Activated gamma-delta T cell (primary cell): Measurements from ENCODE around the gene CENPU.

ENCODE experiments used
- DNase-seq: peaks from one replicate; lab custom pipeline; 2025; lab: John Stamatoyannopoulos, UW

Gene CENPU

DNA sequence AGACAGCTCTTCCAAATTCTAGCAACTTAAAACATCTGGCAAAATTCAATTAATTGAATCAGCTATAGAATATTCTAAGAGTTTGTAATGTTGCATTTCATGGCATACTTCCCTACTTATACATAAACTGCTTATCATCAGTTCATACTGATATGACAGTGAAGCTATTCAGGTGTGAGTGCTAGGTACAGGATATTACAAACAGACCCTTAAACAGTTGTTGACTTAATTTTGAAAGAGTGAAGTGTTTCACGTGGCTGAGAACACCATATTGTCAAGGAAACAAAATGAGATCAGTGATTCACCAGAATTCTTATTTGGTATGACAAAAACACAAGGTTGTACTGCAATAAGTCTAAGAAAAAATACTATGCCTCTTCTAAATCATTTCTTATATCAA, 27.4 kb downstream of the CENPU start:
- DNase-seq, result no peak

DNA sequence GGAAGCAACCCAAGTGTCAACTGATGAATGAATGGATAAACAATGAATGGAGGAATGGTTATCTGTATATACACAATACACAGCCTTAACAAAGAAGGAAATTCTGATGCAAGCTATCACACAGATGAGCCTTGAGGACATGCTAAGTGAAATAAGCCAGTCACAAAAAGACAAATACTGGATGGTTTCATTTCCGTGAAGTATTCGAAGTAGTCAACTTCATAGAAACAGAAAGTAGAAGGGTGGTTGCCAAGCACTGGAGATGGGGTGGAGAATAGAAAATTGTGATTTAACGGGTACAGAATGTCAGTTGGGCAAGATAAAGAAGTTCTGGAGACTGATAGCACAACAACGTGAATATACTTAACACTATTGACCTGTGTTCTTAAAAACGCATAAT, 28.2 kb downstream of the CENPU start:
- no peak for DNase-seq

DNA sequence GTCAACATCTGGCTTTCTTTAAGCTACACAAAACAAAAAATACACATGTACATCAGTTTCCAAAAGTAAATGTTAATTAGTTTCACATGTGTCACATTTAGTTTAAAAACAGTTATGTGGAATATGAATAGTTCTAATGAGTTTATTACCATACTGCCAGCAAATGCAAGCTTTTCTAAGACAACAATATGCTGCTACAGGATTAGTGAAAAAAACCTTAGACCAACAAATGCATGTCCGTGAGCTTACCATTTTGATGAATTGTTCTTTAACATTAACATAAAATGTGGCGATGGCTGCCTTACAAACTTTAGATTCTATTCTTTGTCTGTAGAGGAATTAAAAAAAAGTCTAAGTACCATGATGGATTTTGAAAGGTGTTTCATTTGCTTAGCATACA, 31.8 kb downstream of the CENPU start:
- DNase-seq, result no peak

DNA sequence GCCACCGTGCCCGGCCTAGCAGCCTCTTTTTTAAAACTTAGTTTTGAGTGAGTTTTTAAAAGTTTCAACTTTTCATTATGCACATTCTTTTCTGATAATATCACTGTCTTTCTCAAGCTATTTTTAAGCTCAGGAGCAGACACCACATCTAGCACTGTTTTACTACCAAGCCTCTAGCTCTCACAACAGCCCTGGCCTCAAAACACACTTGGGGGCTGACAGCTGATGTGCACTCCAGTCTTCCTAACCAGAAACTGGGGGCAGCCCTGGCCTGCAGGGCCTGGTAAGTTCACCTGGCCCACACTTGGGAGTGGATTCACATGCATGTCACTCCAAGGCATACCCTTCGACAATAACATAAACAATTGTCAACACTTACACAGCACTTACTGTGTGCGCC, 34.0 kb downstream of the CENPU start:
- DNase-seq, result no peak

DNA sequence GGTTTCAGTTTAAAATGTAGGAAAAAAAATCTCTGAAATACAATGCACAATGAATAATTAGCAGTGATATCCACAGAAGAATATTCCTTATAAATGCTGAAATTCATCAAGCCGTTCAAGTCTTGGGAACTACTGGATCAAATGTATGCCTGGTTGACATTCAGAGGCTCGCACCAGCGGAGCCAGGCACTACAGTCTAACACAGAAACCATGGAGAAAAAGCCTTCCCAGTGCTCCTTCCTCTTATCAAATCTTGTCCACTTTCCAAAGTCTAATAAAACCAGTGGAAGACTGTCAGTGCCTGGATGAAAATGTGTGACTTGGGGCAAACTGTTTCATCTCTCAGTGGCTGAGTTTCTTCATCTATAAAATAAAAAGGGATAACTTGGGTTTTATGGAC, 35.9 kb downstream of the CENPU start:
- DNase-seq, result no peak

DNA sequence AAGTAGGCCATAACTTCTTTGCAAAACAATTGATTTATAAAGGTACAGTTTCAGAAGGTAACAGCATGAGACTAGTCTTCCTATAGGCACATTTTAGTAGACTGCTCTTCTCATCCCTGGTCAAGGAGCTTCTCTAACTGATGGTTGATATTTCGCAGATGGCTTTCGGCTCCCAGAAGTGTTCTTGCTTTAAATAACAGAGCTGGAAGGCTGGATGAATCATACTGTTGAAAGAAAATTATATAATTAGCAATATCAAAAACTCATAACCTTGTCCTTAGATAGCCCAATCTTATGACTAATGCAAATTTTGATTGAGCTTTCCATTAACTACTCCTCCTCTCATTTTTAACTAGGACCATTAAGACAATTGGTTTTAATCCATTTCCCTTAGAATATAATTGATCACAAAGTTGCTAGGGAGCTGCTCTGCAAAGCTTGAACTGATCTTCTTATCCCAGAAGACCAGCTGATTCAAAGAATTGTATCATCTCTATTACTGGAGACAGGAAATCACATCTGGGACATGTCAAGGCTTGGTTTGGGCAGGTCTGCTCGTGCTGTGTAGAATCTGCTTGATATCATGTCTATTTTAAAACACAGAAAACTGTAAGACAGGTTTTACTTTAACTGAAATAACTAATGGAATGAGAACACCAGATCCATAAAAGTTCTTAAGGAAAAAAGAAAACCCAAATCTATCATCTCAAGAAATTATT, 38.6 kb downstream of the CENPU start:
- no peak for DNase-seq

DNA sequence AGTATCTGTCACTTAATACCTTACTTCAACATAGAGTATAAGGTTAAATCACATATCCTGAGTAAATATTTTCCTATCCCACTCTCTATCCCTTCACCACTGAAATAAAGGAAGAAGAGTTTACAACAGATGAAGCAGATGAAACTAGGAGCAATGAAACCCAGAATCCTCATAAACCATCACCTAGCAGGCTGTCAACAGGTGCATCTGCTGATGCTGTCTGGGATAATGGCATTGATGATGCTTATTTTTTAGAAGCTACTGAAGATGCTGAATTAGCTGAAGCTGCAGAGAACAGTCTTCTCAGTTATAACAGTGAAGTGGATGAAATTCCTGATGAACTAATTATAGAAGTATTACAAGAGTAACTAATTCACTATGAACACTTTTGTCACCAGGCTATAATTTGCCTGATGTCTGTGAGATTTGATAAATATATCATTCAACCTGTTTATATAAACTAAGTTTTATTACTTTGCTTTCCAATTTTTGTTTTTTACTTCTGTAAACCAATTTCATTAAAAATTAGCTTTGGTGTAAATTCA, 39.4 kb downstream of the CENPU start:
- no peak for DNase-seq

DNA sequence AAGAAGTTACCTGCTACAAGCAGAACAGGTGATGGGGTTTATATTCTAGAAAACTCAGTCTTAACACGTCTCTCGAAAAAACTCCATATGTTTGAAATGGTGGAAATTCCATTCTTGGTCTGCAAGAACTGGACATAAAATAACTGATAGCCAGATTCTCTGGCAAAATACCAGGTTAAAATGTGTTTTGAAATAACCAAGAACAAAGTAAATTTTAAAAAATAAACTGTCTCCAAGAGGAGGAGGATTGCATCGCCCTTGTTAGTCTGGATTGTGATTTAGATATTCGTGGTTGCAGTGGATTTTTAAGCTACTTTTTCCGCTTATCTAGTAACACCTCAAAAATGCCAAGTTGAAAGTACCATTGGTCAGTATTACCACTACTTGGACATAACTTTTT, 40.8 kb downstream of the CENPU start:
- no peak for DNase-seq

DNA sequence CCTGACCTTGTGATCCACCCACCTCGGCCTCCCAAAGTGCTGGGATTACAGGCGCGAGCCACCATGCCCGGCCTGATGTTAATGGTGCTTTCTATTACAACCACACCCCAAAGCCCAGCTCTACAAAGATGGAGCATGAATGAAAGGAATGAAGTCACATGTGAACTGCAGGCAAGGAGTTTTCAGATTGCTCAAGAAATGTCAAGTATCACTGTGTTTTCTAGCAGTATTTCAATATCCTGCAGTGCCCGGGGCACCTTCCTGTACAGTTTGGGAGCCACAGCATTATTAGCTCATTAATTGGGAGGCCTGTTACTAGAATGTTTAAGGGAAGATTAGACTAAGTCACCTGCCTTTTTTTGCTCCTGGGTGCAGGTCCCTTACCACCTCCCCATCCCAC, 44.2 kb downstream of the CENPU start:
- no peak for DNase-seq

DNA sequence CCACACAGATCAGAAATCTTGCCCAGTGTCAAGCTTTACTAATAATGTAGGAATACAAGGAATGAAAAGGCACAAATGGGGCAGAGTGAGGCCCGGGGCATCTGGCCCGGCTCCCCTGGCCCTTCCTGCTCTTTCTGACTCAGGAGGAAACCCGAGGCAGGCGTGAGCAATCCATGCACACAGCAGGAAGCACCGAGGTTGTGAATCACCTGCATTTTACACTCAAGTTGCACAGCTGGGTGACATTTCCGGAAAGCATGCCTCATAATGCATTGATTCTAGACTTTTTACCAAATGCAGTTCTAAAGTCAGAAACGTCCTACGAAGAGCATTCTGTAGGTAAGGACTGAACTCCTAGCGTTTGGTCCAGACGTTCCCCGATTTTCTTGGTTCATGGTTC, 45.4 kb downstream of the CENPU start:
- no peak for DNase-seq

DNA sequence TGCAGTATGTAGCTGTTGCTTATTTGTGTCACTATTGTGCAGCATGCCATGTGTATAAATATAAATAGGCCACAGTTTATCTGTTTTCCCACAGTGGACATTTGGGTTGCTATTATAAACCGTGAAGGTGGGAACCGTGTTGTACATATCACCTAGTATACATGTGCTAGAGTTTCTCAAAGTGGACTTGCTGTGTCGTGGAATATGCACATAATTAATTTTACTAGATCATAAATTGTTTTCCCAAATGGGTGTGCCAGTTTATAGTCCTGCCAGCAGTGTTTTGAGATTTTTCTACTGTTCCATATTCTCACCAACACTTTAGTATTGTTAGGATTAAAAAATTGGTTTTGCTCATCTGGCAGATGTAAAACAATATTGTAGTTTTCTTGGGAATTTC, 45.9 kb downstream of the CENPU start:
- no peak for DNase-seq

DNA sequence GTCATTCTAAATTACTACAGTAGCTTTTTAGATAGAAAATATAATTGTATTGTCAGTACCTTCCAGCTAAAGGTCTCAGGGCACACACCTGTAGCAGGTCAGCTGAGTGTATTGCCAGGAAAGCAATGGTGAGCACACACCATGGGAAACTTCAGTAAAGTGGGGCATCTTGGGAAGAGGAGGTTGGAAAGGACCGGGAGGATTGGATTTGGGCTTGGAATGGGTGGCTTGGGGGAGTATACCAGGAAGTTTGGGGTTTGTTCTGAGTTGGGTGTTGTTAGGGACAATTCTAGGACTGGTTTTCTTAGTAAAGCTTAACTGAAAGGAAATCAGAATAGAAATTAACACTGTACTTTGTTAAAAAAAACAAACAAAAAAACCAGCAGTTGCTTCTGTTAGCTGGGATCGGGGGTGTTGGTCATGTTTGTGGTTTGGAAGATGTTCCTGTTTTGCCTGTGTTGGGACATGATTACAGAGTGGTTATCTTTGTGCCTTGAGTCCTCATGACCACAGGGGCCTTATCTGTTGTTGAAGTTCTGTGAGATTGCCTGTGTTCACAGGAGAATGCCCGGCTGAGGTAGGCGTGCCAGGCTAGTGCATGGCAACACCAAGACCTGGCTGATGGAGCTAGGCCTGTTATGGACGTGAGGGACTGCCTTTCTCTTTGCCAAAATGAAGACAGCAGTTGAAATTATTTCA, 49.3 kb downstream of the CENPU start:
- DNase-seq, result no peak

DNA sequence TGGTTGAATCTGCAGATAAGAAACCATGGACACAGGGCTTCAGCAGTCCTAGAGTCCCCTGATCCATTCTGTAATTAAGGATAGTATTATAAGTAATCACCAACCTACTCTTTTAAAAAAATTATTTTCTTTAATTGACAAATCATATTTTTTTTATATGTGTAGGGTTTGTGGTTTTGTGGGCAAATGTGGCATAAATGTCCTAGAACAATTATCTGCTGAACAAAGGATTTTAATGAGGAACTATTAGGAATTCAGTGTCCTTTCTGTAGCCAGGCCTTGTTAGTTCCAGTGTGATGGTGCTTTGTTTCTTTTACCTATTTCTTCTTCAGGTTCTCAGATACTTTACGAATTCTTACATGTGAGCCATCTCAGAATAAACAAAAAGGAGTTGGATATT, 52.0 kb downstream of the CENPU start:
- no peak for DNase-seq

DNA sequence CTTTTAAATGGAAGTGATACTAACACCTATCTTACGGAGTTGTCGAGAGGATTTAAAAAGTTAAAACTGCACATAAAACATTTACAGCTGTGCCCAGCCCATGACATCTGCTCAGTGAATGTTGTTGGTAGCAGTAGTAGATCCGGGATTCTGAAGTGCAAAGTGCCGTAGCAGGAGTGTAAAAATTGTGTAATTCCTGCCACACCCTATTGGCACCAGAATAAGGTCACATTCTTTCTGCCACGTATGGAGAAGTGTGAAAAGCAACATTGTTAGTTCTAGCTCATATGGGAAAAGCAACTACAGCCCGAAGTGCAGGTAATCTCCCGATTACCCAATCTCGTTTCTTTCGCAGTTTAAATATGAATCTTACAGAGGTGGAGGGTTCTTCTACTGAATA, 53.2 kb downstream of the CENPU start:
- DNase-seq, result no peak

DNA sequence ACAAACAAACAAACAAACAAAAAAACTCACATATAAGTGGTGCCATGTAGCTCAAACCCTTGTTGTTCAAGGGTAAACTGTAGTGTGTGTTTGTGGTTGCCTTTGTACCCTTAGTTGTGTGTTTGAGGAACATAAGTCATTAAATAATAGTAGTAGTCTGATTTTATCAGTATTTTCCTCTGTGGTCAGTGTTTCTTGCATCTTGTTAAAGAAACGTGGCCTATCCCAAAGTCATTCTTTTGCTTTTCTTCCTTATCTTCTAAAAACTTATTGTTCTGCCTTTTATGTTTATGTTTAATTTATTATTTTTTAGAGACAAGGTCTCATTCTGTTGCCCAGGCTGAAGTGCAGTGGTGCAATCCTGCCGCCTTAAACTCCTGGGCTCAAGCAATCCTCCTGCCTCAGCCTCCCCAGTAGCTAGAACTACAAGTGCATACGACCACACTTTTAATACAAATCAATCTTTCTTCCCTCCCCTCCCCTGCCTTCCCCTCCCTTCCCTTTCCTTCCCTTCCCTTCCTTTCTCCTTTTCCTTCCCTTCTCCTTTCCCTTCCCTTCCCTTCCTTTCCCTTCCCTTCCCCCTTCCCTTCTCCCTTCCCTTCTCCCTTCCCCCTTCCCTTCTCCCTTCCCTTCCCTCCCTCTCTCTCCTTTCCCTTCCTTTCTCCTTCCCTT, 57.9 kb downstream of the CENPU start:
- no peak for DNase-seq

DNA sequence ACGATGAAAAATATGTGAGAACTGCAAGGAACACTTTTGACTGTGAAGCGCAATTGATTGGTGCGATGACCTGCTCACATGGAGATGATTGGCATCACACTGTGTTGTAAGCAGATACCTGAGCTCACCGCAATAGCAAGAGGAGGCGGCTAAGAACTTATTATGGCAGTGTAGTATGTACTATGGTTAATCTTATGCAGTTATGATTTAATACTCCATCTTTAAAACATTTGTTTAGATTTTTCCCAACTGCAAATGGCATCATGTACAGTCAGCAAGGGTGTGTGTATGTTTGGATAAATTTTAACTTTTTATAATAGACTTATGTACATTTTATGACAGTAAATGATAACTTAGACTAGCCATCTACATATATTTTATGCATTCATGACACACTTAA, 58.9 kb downstream of the CENPU start:
- no peak for DNase-seq

DNA sequence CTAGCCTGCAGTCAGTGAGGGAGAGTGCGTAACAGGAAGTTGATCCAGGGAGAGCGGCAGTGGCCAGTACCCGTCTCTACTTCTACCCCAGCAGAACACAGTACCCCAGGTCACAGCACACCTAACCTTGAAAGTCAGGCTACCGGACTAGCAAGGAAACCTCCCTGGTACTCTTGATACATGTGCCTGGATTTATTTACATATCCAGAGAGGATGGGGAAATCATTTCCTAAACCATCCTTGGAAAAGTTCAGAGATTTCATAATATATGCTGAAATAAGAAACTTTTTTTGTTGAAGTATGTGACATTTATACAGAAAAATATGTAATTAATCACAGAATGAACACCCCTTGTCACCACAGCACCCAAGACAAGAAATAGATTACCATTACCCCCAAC, 59.9 kb downstream of the CENPU start:
- no peak for DNase-seq

DNA sequence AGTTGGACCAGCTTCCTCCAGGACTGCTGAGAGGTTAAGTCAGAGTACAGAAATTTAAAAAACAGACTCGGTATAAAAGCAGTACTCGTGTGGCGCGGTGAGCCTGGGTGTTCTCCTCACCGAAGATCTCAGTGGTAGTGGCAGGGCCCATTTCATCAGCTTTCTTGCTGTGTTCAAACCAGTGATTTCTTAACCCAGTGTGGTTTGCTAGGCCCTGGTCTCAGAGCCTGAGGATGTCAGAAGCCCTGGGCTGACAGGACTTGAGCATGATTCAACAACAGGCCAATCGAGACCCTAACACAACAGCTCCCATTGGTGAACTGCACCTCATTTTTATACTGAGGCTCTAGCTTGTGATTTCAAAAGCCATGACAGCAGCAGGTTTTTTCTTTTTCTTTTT, 61.2 kb downstream of the CENPU start:
- DNase-seq, result no peak

DNA sequence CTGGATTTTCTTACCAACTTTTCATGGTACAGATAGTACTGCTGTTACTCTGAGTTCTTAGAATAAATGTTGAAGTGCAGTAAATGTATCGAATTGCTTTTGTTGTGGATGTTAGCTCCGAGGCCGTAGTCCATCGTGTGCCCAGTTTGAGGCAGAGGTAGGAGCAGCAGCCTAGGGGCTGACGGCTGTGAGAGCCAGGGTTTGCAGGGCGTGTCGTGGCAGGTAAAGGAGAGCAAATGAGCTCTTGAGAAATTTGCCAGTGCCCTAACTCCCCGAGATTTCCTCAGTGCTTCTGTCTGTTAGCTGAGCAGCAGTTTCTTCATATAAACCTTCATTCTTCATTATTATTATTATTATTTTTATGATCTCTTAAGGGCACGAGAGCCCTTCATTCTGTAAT, 62.8 kb downstream of the CENPU start:
- no peak for DNase-seq

DNA sequence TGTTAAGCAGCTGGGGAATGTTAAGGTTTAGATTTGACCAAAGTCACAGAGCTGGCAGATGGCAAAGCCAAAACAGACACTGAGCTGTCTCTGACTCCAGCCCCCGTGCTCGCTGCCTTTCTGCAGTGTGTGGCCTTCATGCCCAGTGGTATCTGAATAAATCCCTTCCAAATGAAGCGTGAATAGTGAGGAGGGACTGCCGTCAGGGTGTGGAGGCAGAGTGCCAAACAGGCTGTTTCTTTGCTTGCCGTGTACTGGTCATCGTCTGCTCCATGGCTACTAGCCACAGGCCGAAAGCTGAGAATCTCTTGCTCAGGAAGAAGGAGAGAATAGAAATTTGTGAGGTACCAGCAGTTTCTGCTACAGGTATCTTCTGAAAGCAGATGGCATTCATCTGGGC, 64.6 kb downstream of the CENPU start:
- DNase-seq, result no peak

DNA sequence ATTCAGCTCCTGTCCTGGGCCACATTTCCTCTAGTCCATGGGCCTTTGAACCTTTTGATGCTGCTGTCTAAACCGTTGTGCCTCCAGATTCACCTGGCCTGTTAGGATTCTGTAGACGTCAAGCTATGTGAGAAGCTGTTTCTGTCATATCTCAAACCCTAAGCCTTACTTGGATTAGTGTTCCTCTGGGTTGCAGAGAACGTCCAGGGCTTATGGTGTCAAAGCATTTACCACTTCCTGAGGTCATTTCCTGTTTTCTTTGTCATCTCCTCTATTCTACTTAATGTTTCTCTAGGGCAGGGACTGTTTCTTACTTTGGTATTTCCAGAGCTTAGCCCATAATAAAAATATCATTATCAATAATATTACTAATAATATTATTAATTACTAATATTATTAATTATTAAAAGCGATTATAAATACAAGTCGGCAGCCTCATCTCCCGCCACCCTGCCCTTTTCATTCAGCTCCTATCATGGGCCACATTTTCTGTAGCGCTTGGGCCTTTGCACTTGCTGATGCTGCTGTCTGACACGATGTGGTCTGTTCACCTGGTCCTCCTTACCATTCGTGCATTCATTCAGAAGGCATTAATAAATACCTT, 65.3 kb downstream of the CENPU start:
- no peak for DNase-seq

DNA sequence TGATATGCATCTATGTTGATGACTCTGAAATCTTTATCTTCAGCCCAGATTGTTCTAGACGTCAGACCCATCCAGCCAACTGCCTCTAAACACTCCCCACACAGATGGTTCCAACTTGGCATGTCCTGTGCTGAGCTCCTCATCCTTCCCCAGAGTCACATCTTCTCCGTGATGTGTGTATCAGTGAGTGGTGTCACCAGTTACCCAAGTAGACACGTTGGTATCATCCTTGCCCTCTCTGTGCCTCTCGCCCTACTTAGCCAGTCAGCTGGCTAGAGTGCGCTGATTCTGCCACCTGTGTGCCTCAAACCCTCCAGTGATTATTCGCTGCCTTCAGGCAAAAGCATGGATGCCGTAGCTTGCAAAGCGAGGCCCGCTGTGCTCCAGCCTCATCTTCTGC, 65.8 kb downstream of the CENPU start:
- DNase-seq, result no peak

DNA sequence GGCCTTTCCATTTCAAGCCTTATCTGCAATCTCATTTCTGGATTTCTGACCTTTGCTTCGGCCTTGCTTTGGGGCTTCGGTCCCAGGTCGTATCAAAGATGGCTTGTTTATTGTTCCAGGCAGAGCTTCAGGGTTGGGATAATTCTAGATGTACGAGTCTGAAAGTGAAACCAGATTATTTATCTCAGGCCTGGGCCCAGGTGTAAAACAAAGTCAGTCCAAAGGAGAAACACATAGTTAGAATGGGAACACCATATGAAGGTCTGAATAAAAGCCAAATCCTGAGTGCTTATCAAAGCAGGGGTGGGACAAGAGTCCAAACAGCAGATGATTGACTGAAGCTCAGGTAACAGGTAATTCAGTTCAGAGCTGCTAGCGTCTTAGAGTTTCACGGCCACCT, 67.2 kb downstream of the CENPU start:
- DNase-seq, result no peak
